ENCODE measurements around the gene LYRM4.
A peak's percentile ranks its signal among the peaks of the same experiment; 100 is the strongest.

LYRM4 gene

GRCh38 chr6:5135788-5136376, 124.9 kb downstream of the LYRM4 start:
- no peak overlapping the region for H3K27ac Mint-ChIP-seq
- no peak overlapping the region for H3K4me3 Mint-ChIP-seq

GRCh38 chr6:5133943-5134342, 126.8 kb downstream of the LYRM4 start:
- H3K36me3 Mint-ChIP-seq (ENCODE audit: low read depth), result peaks cover 3% of the 10 kb centered on the region
- no peak overlapping the region for H3K27ac Mint-ChIP-seq
- no peaks in the 10 kb centered on the region for H3K27me3 Mint-ChIP-seq
- H3K4me1 Mint-ChIP-seq, result peaks cover 2% of the 10 kb centered on the region
- no peaks in the 10 kb centered on the region for H3K9me3 Mint-ChIP-seq
- DNase-seq (no peak), ATAC-seq (no peak)
- no peak overlapping the region for H3K4me3 Mint-ChIP-seq

More at GRCh38 chr6:5135788-5136376, 124.9 kb downstream of the LYRM4 start:
- Mint-ChIP-seq H3K27me3 (no peaks in the 10 kb centered on the region), H3K36me3 (ENCODE audit: low read depth) (peaks cover 3% of the 10 kb centered on the region), H3K4me1 (peaks cover 2% of the 10 kb centered on the region), H3K9me3 (no peaks in the 10 kb centered on the region)
- peak; percentile 52 for DNase-seq
- ATAC-seq, result peak; percentile 54

- H3K27ac Mint-ChIP-seq, result no peak overlapping the region
- ATAC-seq (peak; percentile 24), DNase-seq (no peak)
- H3K9me3 Mint-ChIP-seq, result no peaks in the 10 kb centered on the region
- H3K36me3 Mint-ChIP-seq (ENCODE audit: low read depth), result peaks cover 3% of the 10 kb centered on the region
- no peak overlapping the region for H3K4me3 Mint-ChIP-seq
- H3K27me3 Mint-ChIP-seq, result no peaks in the 10 kb centered on the region
- peaks cover 2% of the 10 kb centered on the region for H3K4me1 Mint-ChIP-seq
These were observed 128.0 kb downstream of the LYRM4 start for GRCh38 chr6:5132731-5133130.

GRCh38 chr6:5130135-5130866, 130.4 kb downstream of the LYRM4 start:
- no peaks in the 10 kb centered on the region for H3K36me3 Mint-ChIP-seq (ENCODE audit: low read depth)
- H3K4me3 Mint-ChIP-seq, result no peak overlapping the region
- ATAC-seq, result no peak
- no peaks in the 10 kb centered on the region for H3K9me3 Mint-ChIP-seq
- peaks cover 2% of the 10 kb centered on the region for H3K4me1 Mint-ChIP-seq
- H3K27ac Mint-ChIP-seq, result no peak overlapping the region
- no peak for DNase-seq
- H3K27me3 Mint-ChIP-seq, result no peaks in the 10 kb centered on the region

- peaks cover 2% of the 10 kb centered on the region for H3K4me1 Mint-ChIP-seq
- DNase-seq (no peak), ATAC-seq (no peak)
- H3K36me3 Mint-ChIP-seq (ENCODE audit: low read depth), result no peaks in the 10 kb centered on the region
- no peaks in the 10 kb centered on the region for H3K27me3 Mint-ChIP-seq
- H3K4me3 Mint-ChIP-seq, result no peak overlapping the region
- no peaks in the 10 kb centered on the region for H3K9me3 Mint-ChIP-seq
- no peak overlapping the region for H3K27ac Mint-ChIP-seq
These were observed 132.4 kb downstream of the LYRM4 start for GRCh38 chr6:5128351-5128750.

GRCh38 chr6:5127106-5127687, 133.6 kb downstream of the LYRM4 start:
- H3K4me1 Mint-ChIP-seq, result no peaks in the 10 kb centered on the region
- DNase-seq, result no peak
- no peak for ATAC-seq

GRCh38 chr6:5126214-5126613, 134.5 kb downstream of the LYRM4 start:
- DNase-seq (no peak), ATAC-seq (no peak)
- Mint-ChIP-seq H3K9me3 (no peaks in the 10 kb centered on the region), H3K27ac (no peak overlapping the region), H3K27me3 (no peaks in the 10 kb centered on the region), H3K4me3 (no peak overlapping the region), H3K36me3 (ENCODE audit: low read depth) (no peaks in the 10 kb centered on the region), H3K4me1 (no peaks in the 10 kb centered on the region)

More at GRCh38 chr6:5127106-5127687, 133.6 kb downstream of the LYRM4 start:
- no peak overlapping the region for H3K27ac Mint-ChIP-seq
- H3K4me3 Mint-ChIP-seq, result no peak overlapping the region
- H3K27me3 Mint-ChIP-seq, result no peaks in the 10 kb centered on the region
- no peaks in the 10 kb centered on the region for H3K9me3 Mint-ChIP-seq
- H3K36me3 Mint-ChIP-seq (ENCODE audit: low read depth), result no peaks in the 10 kb centered on the region

GRCh38 chr6:5125152-5126006, 135.4 kb downstream of the LYRM4 start:
- H3K9me3 Mint-ChIP-seq, result no peaks in the 10 kb centered on the region
- H3K4me3 Mint-ChIP-seq, result no peak overlapping the region
- H3K27ac Mint-ChIP-seq, result no peak overlapping the region
- no peak for ATAC-seq
- no peaks in the 10 kb centered on the region for H3K36me3 Mint-ChIP-seq (ENCODE audit: low read depth)
- H3K4me1 Mint-ChIP-seq, result no peaks in the 10 kb centered on the region
- H3K27me3 Mint-ChIP-seq, result no peaks in the 10 kb centered on the region
- no peak for DNase-seq

- no peaks in the 10 kb centered on the region for H3K36me3 Mint-ChIP-seq (ENCODE audit: low read depth)
- no peak overlapping the region for H3K4me3 Mint-ChIP-seq
- no peak for ATAC-seq
- no peak for DNase-seq
- H3K27ac Mint-ChIP-seq, result no peak overlapping the region
- no peaks in the 10 kb centered on the region for H3K27me3 Mint-ChIP-seq
- no peaks in the 10 kb centered on the region for H3K4me1 Mint-ChIP-seq
- no peaks in the 10 kb centered on the region for H3K9me3 Mint-ChIP-seq
These were observed 136.2 kb downstream of the LYRM4 start for GRCh38 chr6:5124526-5124925.

- Mint-ChIP-seq H3K27me3 (no peaks in the 10 kb centered on the region), H3K4me1 (no peaks in the 10 kb centered on the region), H3K4me3 (no peak overlapping the region), H3K9me3 (no peaks in the 10 kb centered on the region), H3K27ac (no peak overlapping the region), H3K36me3 (ENCODE audit: low read depth) (no peaks in the 10 kb centered on the region)
- DNase-seq (no peak), ATAC-seq (no peak)
These were observed 137.2 kb downstream of the LYRM4 start for GRCh38 chr6:5123296-5124143.

GRCh38 chr6:5122504-5123112, 138.1 kb downstream of the LYRM4 start:
- ATAC-seq, result no peak
- H3K27ac Mint-ChIP-seq, result no peak overlapping the region
- H3K36me3 Mint-ChIP-seq (ENCODE audit: low read depth), result no peaks in the 10 kb centered on the region
- DNase-seq, result no peak
- no peaks in the 10 kb centered on the region for H3K4me1 Mint-ChIP-seq
- H3K9me3 Mint-ChIP-seq, result no peaks in the 10 kb centered on the region
- no peaks in the 10 kb centered on the region for H3K27me3 Mint-ChIP-seq
- H3K4me3 Mint-ChIP-seq, result no peak overlapping the region

GRCh38 chr6:5121956-5122355, 138.8 kb downstream of the LYRM4 start:
- Mint-ChIP-seq H3K27ac (no peak overlapping the region), H3K36me3 (ENCODE audit: low read depth) (no peaks in the 10 kb centered on the region), H3K4me3 (no peak overlapping the region), H3K9me3 (no peaks in the 10 kb centered on the region), H3K27me3 (no peaks in the 10 kb centered on the region), H3K4me1 (no peaks in the 10 kb centered on the region)
- no peak for ATAC-seq
- DNase-seq, result no peak

GRCh38 chr6:5121479-5121878, 139.3 kb downstream of the LYRM4 start:
- Mint-ChIP-seq H3K9me3 (no peaks in the 10 kb centered on the region), H3K27ac (no peak overlapping the region), H3K27me3 (no peaks in the 10 kb centered on the region), H3K4me3 (no peak overlapping the region), H3K4me1 (no peaks in the 10 kb centered on the region), H3K36me3 (ENCODE audit: low read depth) (no peaks in the 10 kb centered on the region)
- DNase-seq, result no peak
- no peak for ATAC-seq
